GM12878 (cell line): Measurements from ENCODE around the gene YRDC. TPM values are rescaled to one million over a fixed set of nuclear protein-coding genes. Genes with fewer than 3 reads are reported as not detected.

Experiments used
- ASH2L ChIP-seq: fragments of 300-600, 200-600 bp; sonication (generic); IDR thresholded peaks from 2 replicates; pipeline ENCODE4 v1.6.1; 2017; ENCODE audit warnings: low read depth, mild to moderate bottlenecking, borderline replicate concordance
- ELK1 ChIP-seq: IDR thresholded peaks from 2 replicates; pipeline ENCODE4 v1.6.1; 2012; ENCODE audit warnings: low read depth, low read length, improper control_type of control experiment
- FOXK2 ChIP-seq: fragments of 450-650 bp; IDR thresholded peaks from 2 replicates; pipeline ENCODE4 v1.6.1; 2017; ENCODE audit warnings: mild to moderate bottlenecking, moderate library complexity
- HSF1 ChIP-seq: fragments of 150-350 bp; IDR thresholded peaks from 2 replicates; pipeline ENCODE4 v1.6.1; 2014; ENCODE audit warnings: mild to moderate bottlenecking, low read depth, low read length
- NR2F1 ChIP-seq: fragments of 450-650 bp; conservative IDR thresholded peaks from 2 replicates; pipeline ENCODE4 v1.6.1; 2017; ENCODE audit warnings: mild to moderate bottlenecking
- RB1 ChIP-seq: fragments of 450-650 bp; formaldehyde crosslinking; IDR thresholded peaks from 2 replicates; pipeline ENCODE4 v1.6.1; 2017; ENCODE audit warnings: mild to moderate bottlenecking, borderline replicate concordance
- SREBF1 ChIP-seq: IDR thresholded peaks from 2 replicates; pipeline ENCODE4 v1.6.1; 2012; ENCODE audit warnings: mild to moderate bottlenecking, low read length
- SUPT20H ChIP-seq: IDR thresholded peaks from 2 replicates; pipeline ENCODE4 v1.6.1; 2011; ENCODE audit warnings: low read depth, mild to moderate bottlenecking, low read length, moderate library complexity, borderline replicate concordance; ENCODE audit not compliant: control insufficient read depth
- TCF3 ChIP-seq: IDR thresholded peaks from 2 replicates; pipeline ENCODE4 v1.6.1; 2012; ENCODE audit warnings: low read depth, mild to moderate bottlenecking, low read length, borderline replicate concordance; ENCODE audit not compliant: insufficient read depth
- USF1 ChIP-seq: IDR thresholded peaks from 2 replicates; pipeline ENCODE4 v1.6.1; 2011; ENCODE audit warnings: borderline replicate concordance, low read depth, mild to moderate bottlenecking, moderate library complexity, mixed read lengths, low read length; ENCODE audit not compliant: insufficient read depth; ENCODE audit errors: extremely low read length
- YBX1 ChIP-seq: fragments of 450-650 bp; IDR thresholded peaks from 2 replicates; pipeline ENCODE4 v1.6.1; 2016; ENCODE audit warnings: antibody characterized with exemption
- ZZZ3 ChIP-seq: IDR thresholded peaks from 2 replicates; pipeline ENCODE4 v1.6.1; 2011; ENCODE audit warnings: low read depth; ENCODE audit not compliant: control insufficient read depth, insufficient read length
- polyA plus RNA-seq, 11 experiments: library from polyadenylated mRNA; depleted of rRNA in 4 of 11; unstranded in 6 of 11; stranded (reverse) in 5 of 11; fragments of >200 nt; fragmentation: Nextera tagmentation in 4 of 11; fragmentation: Illumina TruSeq in 1 of 11; extraction: Ambion mirVana in 4 of 11; extraction: Trizol in 1 of 11; gene quantifications; 1 replicate in 1 of 11; 2 replicates in 10 of 11; pipeline versions ENCODE4 v1.2.1 to v1.2.3, GENCODE V29; 2011 to 2016; ENCODE audit warnings: inconsistent platforms in 2 of 11, missing spikeins in 2 of 11, low read depth in 1 of 11
- total RNA-seq, 4 experiments: library from RNA; depleted of rRNA in 3 of 4; stranded (reverse); fragments of >200 nt in 3 of 4; fragmentation: Illumina TruSeq in 1 of 4; extraction: Trizol in 1 of 4; gene quantifications; 2 replicates each; pipeline versions ENCODE4 v1.2.1 to v1.2.3, GENCODE V29; 2013 to 2021
- TF ChIP-seq, protein P1 (sequence below): IDR thresholded peaks from 2 replicates; pipeline ENCODE4 v1.6.1; 2012; ENCODE audit warnings: low read length, inconsistent platforms
- TF ChIP-seq, protein P2 (sequence below): fragments of 450-650 bp; IDR thresholded peaks from 2 replicates; pipeline ENCODE4 v1.6.1; 2016; ENCODE audit warnings: mild to moderate bottlenecking
- TF ChIP-seq, protein P3 (sequence below): fragments of 450-650 bp; conservative IDR thresholded peaks from 2 replicates; pipeline ENCODE4 v1.6.1; 2017; ENCODE audit warnings: mild to moderate bottlenecking, moderate library complexity
- TF ChIP-seq, protein P4 (sequence below): fragments of 450-650 bp; IDR thresholded peaks from 2 replicates; pipeline ENCODE4 v1.6.1; 2016; ENCODE audit warnings: mild to moderate bottlenecking, moderate library complexity, borderline replicate concordance

YRDC gene
- total and polyA plus RNA-seq, 10 of the 15 experiments (the other 5 are each of a cell fraction or from before 2014, with no cell fraction given), result 2.9 to 36.2 (median 19.3) TPM

GRCh38 chr1:37793773-37794371 lies 14.1 kb downstream of the YRDC start, which contains the start of gene MANEAL (continued):
- TF ChIP-seq, protein P1, sequence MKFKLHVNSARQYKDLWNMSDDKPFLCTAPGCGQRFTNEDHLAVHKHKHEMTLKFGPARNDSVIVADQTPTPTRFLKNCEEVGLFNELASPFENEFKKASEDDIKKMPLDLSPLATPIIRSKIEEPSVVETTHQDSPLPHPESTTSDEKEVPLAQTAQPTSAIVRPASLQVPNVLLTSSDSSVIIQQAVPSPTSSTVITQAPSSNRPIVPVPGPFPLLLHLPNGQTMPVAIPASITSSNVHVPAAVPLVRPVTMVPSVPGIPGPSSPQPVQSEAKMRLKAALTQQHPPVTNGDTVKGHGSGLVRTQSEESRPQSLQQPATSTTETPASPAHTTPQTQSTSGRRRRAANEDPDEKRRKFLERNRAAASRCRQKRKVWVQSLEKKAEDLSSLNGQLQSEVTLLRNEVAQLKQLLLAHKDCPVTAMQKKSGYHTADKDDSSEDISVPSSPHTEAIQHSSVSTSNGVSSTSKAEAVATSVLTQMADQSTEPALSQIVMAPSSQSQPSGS, result no peak
- TF ChIP-seq SREBF1 (no peak), HSF1 (no peak), ELK1 (no peak), ASH2L (no peak), RB1 (peak; percentile 87; the same call in 1 of the 2 replicates), NR2F1 (peak; percentile 74), YBX1 (no peak), SUPT20H (no peak), ZZZ3 (no peak), TCF3 (peak; percentile 53; the same call in 1 of the 2 replicates), FOXK2 (peak; percentile 62), USF1 (peak; percentile 33)
- TF ChIP-seq, protein P2, sequence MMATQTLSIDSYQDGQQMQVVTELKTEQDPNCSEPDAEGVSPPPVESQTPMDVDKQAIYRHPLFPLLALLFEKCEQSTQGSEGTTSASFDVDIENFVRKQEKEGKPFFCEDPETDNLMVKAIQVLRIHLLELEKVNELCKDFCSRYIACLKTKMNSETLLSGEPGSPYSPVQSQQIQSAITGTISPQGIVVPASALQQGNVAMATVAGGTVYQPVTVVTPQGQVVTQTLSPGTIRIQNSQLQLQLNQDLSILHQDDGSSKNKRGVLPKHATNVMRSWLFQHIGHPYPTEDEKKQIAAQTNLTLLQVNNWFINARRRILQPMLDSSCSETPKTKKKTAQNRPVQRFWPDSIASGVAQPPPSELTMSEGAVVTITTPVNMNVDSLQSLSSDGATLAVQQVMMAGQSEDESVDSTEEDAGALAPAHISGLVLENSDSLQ, result no peak
- TF ChIP-seq, protein P3, sequence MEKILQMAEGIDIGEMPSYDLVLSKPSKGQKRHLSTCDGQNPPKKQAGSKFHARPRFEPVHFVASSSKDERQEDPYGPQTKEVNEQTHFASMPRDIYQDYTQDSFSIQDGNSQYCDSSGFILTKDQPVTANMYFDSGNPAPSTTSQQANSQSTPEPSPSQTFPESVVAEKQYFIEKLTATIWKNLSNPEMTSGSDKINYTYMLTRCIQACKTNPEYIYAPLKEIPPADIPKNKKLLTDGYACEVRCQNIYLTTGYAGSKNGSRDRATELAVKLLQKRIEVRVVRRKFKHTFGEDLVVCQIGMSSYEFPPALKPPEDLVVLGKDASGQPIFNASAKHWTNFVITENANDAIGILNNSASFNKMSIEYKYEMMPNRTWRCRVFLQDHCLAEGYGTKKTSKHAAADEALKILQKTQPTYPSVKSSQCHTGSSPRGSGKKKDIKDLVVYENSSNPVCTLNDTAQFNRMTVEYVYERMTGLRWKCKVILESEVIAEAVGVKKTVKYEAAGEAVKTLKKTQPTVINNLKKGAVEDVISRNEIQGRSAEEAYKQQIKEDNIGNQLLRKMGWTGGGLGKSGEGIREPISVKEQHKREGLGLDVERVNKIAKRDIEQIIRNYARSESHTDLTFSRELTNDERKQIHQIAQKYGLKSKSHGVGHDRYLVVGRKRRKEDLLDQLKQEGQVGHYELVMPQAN, result peak; percentile 42; the same call in 1 of the 2 replicates
- TF ChIP-seq, protein P4, sequence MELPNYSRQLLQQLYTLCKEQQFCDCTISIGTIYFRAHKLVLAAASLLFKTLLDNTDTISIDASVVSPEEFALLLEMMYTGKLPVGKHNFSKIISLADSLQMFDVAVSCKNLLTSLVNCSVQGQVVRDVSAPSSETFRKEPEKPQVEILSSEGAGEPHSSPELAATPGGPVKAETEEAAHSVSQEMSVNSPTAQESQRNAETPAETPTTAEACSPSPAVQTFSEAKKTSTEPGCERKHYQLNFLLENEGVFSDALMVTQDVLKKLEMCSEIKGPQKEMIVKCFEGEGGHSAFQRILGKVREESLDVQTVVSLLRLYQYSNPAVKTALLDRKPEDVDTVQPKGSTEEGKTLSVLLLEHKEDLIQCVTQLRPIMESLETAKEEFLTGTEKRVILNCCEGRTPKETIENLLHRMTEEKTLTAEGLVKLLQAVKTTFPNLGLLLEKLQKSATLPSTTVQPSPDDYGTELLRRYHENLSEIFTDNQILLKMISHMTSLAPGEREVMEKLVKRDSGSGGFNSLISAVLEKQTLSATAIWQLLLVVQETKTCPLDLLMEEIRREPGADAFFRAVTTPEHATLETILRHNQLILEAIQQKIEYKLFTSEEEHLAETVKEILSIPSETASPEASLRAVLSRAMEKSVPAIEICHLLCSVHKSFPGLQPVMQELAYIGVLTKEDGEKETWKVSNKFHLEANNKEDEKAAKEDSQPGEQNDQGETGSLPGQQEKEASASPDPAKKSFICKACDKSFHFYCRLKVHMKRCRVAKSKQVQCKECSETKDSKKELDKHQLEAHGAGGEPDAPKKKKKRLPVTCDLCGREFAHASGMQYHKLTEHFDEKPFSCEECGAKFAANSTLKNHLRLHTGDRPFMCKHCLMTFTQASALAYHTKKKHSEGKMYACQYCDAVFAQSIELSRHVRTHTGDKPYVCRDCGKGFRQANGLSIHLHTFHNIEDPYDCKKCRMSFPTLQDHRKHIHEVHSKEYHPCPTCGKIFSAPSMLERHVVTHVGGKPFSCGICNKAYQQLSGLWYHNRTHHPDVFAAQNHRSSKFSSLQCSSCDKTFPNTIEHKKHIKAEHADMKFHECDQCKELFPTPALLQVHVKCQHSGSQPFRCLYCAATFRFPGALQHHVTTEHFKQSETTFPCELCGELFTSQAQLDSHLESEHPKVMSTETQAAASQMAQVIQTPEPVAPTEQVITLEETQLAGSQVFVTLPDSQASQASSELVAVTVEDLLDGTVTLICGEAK, result no peak
